Esophagus mucosa (tissue), 1 donor: ENCODE data around the gene LRRFIP2. TPM values are rescaled to one million over a fixed set of nuclear protein-coding genes. Genes with fewer than 3 reads are reported as not detected.
"Not testable (repeated sequence)": the region's sequence is repeated elsewhere in the genome, so short reads cannot be mapped to it uniquely, and the experiment has no call there.

Experiments used
- ATAC-seq: fragments of 200-7000 bp; cut with Tn5 transposase; one replicate; pipeline ENCODE4 v1.9.1; 2020
- total RNA-seq: library from RNA; stranded (reverse); gene quantifications from one replicate; pipeline ENCODE4 v1.2.4, GENCODE V29; 2023
- donor health status: DM: yes; HTN: yes; CAD: no.

Gene LRRFIP2
- total RNA-seq, 1 donor from 2014 or later = 67.3 TPM

DNA sequence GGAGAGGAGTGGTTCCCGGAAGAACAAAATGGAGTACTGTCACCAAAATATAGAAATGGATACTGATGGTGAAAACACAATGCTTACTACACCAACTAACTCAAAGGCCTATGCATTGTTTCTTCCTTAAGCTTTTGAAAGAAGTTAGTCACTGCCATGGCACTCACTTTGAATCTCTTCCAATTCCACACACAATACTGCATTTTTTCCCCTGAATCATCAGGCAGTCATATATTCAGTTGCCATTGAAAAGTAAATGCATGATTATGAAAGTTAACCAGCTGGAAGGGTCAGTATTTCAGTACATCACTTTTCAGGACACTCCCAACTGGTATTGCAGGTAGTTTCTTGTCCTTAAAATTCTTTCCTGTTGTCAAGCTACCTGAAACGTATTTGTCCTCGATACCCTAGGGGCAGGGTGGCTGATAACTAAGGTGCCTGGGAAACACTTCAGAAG, 9.0 kb upstream of the LRRFIP2 start:
- ATAC-seq = peak; percentile 91

GRCh38 chr3:37182816-37183215, 8.4 kb upstream of the LRRFIP2 start:
- ATAC-seq = no peak

DNA sequence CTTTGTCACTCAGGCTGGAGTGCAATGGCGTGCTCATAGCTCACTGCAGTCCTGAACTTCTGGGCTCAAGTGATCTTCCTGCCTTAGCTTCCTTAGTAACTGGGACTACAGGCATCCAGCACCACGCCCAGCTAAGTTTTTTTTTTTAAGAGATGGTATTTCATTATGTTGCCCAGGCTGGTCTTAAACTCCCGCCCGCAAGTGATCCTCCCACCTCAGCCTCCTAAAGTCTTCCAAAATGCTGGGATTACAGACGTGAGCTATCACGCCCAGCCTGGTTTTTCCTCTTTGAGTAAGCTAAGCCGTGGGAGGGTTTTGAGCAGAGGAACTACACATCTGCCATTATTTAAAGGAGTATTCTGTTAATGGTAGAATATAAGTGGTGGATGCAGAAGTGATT, 7.4 kb upstream of the LRRFIP2 start:
- peak; percentile 71 for ATAC-seq

- ATAC-seq = no peak
These were observed 5.0 kb upstream of the LRRFIP2 start for GRCh38 chr3:37179144-37179967.

GRCh38 chr3:37173806-37174205, 576 bp downstream of the LRRFIP2 start:
- ATAC-seq = no peak

- no peak for ATAC-seq
These were observed 3.2 kb downstream of the LRRFIP2 start for GRCh38 chr3:37171144-37171543.

DNA sequence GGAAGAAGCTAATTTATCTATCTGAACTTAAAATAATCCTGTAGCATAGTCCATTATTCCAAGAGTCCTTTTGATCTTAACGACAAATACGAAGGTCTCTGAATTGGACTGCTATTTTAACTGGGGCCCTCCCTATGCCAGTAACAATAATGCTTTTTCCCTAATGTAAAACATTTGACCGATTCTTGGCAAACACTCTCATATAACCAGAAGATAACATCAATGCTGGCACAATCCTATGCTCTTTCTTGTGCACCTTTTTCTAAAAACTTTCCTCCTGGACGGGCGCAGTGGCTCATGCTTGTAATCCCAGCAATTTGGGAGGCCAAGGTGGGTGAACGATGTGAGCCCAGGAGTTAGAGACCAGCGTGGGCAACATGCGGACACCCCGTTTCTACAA, 3.9 kb downstream of the LRRFIP2 start:
- no peak for ATAC-seq

GRCh38 chr3:37170060-37170459, 4.3 kb downstream of the LRRFIP2 start:
- no peak for ATAC-seq

GRCh38 chr3:37168896-37169295, 5.5 kb downstream of the LRRFIP2 start:
- ATAC-seq = no peak

DNA sequence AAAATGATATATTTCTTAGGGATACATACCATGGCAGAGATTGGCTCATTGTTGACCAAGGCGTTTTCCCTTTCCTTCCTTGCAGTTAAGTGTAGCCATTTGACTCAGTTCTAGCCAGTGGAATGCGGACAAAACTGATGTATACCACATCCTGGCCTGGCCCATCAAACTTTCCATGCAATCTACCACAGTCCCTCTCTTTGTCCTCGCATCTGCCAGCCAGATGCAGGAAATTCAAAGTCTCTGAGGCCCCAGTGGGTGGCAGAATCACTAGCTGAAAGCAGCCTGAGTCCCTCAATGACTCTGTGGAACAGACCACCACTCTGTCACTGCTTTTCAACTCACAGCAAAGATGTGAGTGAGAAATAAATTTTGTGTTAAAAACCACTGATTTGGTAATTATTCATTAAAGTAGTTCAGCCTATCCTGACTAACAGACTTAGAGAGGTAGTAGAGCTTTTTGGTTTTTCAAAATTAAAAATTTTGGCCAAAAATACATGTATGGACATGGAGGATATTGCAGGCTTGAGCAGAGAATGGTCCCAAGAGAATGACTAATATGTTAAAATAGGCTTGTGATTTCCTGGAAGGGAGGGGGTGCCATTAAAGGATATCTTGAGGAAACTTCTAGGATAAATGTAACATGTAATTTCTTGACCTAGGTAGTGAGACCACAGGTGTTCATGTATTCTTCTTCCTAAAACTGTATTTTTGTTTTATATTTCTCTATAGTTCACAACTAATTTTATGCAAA, 10.9 kb downstream of the LRRFIP2 start:
- no peak for ATAC-seq

DNA sequence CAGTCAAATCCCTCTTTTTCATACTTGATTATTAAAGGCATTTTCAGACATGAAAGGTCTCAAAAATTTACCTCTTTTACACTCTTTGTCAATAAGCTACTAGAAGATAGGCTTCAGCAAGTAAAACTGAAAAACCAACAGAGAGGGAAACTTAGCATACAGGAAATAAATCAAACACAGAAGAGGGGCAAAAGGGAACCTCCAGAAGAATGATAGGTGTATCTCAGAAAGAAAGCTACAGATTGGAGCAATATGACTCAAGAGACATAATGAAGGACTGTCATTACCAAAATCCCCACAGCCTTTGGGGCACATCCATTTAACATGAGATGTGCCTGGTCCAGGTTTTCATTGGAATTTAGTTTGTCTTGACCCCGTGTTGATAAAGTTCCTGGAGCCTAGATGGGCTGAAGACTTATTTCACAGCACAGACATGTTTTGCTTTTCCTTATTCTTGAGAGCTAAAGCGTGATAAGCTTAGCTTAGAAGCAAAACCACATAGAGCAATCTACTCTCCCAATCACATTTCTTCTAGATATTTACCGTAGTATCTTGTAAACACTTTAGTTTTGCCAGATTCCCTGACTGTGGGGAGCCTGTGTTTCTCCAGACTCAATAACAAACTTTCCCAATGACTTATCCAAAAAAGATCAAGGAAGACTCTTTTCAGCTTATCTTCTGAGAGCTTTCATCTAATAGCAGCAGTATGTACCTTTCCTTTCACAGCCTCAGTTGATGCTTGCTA, 11.7 kb downstream of the LRRFIP2 start:
- ATAC-seq = no peak

DNA sequence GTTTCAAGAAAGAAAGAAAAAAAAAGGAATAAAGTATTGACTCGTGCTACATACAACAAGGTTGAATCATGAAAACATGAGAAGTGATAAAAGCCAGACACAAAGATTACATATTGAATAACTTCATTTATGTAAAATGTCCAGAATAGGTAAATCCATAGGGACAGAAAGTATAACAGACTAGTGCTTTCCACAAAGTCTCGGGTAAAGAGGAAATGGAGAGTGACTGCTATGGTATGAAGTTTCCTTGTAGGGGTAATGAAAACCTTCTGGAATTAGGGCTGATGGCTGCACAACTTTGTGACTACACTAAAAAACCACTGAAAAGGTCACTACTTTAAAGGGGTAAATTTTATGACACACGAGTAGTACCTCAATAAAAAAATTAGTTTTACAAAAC, 13.0 kb downstream of the LRRFIP2 start:
- ATAC-seq = no peak

DNA sequence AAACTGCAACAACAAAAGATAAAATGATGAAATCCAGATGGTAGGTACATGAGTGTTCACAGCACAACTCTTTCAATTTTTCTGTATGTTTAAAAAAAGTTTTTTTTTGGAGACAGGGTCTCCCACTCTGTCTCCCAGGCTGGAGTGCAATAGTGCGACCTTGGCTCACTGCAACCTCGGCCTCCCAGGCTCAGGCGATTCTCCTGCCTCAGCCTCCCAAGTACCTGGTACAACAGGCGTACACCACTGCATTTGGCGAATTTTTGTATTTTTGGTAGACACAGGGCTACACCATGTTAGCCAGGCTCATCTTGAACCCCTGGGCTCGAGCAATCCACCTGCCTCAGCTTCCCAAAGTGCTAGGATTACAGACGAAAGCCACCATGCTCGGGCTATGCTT, 18.6 kb downstream of the LRRFIP2 start:
- ATAC-seq = no peak

DNA sequence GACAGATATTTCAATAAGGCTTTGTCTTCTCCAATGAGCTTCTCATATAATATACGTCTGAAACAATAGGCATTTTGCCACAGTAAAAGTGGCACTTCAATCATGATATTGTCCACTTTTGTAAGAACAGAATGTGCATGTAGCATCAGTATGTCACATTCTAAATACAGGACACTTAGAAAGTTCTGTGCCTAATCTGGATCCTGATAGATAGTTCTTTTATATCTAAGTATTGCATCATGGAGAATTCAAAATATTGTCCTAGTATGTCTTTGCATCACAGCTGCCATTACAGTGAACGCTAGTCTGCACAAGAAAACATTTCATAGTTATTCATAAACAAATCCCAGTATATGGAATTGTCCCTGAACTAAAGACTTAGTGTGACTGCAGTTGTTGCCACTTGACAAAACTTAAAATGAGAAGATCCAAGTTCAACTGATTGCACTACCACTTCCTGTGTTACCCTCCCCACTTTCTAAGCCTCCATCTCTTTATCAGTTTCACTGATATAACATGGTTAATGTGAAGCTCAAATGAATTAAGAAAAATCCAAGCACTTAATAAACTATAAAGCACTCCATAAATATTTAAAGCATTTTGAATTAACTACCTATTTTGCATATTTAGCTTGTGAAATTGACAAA, 19.6 kb downstream of the LRRFIP2 start:
- ATAC-seq = no peak

GRCh38 chr3:37150621-37151020, 23.8 kb downstream of the LRRFIP2 start:
- ATAC-seq = no peak

- ATAC-seq = no peak
These were observed 25.1 kb downstream of the LRRFIP2 start for GRCh38 chr3:37149257-37149656.

DNA sequence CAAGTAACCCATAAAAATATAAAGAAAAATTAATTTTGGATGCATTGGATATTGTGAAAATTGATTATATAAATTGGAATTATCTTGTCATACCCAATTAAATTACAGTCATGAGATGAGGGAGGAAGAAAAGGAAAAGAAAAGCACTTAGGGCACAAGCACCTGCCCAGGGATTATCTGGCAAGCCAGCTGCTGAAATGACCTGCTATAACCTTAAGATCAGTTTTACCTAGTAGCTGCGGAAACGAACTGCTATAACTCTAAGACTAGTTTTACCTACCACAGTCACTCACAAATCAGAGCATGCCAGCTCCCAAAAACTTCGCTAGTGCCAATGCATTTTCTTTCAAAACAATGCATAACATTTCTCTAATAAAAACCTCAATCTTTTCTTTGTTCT, 26.2 kb downstream of the LRRFIP2 start:
- ATAC-seq = no peak

GRCh38 chr3:37147666-37148065, 26.7 kb downstream of the LRRFIP2 start:
- ATAC-seq = no peak

DNA sequence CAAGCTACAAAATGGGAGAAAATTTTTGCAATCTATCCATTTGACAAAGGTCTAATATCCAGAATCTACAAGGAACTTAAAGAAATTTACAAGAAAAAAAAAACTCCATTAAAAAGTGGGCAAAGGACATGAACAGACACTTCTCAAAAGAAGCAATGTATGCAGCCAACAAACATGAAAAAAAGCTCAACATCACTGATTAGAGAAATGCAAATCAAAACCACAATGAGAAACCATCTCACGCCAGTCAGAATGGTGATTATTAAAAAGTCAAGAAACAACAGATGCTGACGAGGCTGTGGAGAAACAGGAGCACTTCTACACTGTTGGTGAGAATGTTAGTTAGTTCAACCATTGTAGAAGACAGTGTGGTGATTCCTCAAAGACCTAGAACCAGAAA, 27.5 kb downstream of the LRRFIP2 start:
- not testable (repeated sequence) for ATAC-seq

GRCh38 chr3:37145611-37146010, 28.8 kb downstream of the LRRFIP2 start:
- no peak for ATAC-seq

DNA sequence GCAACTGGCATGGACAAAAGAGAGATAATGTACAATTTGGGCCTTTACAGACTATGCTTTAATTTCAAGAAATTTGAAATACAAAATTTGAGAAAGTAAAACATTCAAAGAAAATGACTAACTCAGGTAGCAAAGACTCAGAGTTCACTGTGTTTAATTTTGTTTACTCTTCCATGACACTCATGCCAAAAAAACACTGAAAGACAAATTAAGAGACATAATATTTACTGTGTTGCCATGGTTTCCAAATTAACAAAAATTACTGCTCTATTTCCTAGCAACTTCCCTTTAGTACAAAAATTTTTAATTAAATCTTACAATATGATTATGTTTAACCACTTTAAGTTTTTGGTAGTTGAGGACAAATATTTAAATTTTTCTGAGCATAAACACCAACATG, 29.6 kb downstream of the LRRFIP2 start:
- no peak for ATAC-seq

DNA sequence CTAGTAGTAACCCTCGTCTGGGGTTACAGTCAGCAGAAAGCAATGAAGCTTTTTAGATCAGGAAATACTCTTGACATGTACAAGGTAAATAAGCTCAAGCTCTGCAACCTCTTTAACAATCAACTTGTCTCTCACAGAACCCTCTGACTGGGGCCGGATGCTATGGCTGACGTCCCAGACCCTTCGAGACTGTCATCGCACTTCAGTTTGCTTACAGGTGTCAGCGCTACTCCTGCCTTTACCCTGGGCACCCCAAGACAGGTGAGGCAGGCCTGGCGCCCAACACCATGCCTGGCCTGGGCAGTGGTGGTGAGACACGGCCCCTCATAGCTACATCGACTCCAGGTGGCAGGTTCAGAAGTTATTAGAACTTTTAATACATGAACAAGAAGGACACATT, 30.6 kb downstream of the LRRFIP2 start:
- no peak for ATAC-seq

DNA sequence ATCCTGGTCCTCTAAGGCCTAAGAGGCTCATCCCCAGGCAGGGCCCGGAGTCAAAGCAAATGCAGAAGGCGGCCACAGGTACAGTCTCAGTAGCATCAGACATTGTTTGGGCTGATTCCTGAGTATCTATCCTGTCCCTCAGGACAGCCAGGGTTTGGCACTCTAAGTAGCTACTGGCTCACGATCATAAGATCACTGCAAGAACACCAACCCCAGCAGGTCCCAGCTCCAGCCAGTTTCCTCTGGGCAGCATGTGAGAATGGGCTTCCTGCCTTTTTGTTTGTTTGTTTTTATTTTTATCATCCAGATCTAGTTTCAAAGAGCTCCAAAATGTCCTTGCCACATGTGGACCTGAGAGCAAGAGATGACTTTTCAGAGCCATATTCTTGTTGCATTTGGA, 32.7 kb downstream of the LRRFIP2 start:
- no peak for ATAC-seq
